NCI-H2227 treated with DMSO at 0.1 percent for 48 hours (cell line): Measurements from ENCODE around the gene APOC3.
"Not testable (repeated sequence)": the region's sequence is repeated elsewhere in the genome, so short reads cannot be mapped to it uniquely, and the experiment has no call there.

ENCODE experiments used
- DNase-seq: peaks from one replicate; lab custom pipeline; 2025; lab: John Stamatoyannopoulos, UW

The APOC3 gene

GRCh38 chr11:116829525-116830183, at the start of gene APOC3:
TSS of gene APOC3 (plus strand) at chr11:116829907. CDS start at chr11:116830583, 676 bp downstream.
- no peak for DNase-seq

GRCh38 chr11:116782728-116783127, 47.0 kb upstream of the APOC3 start:
- DNase-seq, result no peak

GRCh38 chr11:116786326-116786725, 43.4 kb upstream of the APOC3 start:
- no peak for DNase-seq

GRCh38 chr11:116786966-116787365, 42.7 kb upstream of the APOC3 start:
- DNase-seq, result no peak

GRCh38 chr11:116787436-116787785, 42.3 kb upstream of the APOC3 start:
- no peak for DNase-seq

- DNase-seq, result peak; percentile 72
These were observed 41.8 kb upstream of the APOC3 start, which contains the start of gene ZPR1 for GRCh38 chr11:116787786-116788486. TSS of gene ZPR1 (minus strand) at chr11:116788023. CDS start at chr11:116787990, 33 bp downstream.

GRCh38 chr11:116788534-116788933, 41.2 kb upstream of the APOC3 start:
- DNase-seq, result no peak

- DNase-seq, result no peak
These were observed 40.7 kb upstream of the APOC3 start for GRCh38 chr11:116788975-116789374.

GRCh38 chr11:116790167-116791001, 39.3 kb upstream of the APOC3 start:
- no peak for DNase-seq

- no peak for DNase-seq
These were observed 38.5 kb upstream of the APOC3 start for GRCh38 chr11:116791002-116791812.

GRCh38 chr11:116791813-116792143, 37.9 kb upstream of the APOC3 start, which contains the start of gene APOA5:
TSS of gene APOA5 (minus strand) at chr11:116791879. CDS start at chr11:116791860, 19 bp downstream.
- DNase-seq, result no peak

GRCh38 chr11:116792144-116792868, 37.4 kb upstream of the APOC3 start:
- no peak for DNase-seq

- DNase-seq, result no peak
These were observed 36.6 kb upstream of the APOC3 start for GRCh38 chr11:116792869-116793771.

GRCh38 chr11:116793772-116794097, 36.0 kb upstream of the APOC3 start:
- no peak for DNase-seq

GRCh38 chr11:116794851-116795250, 34.9 kb upstream of the APOC3 start:
- no peak for DNase-seq

- no peak for DNase-seq
These were observed 33.2 kb upstream of the APOC3 start for GRCh38 chr11:116796548-116796947.

- DNase-seq, result no peak
These were observed 31.9 kb upstream of the APOC3 start for GRCh38 chr11:116797816-116798215.

- DNase-seq, result no peak
These were observed 31.3 kb upstream of the APOC3 start for GRCh38 chr11:116798368-116798767.

GRCh38 chr11:116800610-116801009, 29.1 kb upstream of the APOC3 start:
- DNase-seq, result no peak

- DNase-seq, result not testable (repeated sequence)
These were observed 28.0 kb upstream of the APOC3 start for GRCh38 chr11:116801662-116802061.
